ENCODE results near the gene DPP3. TPM values are rescaled to one million over a fixed set of nuclear protein-coding genes. Genes with fewer than 3 reads are reported as not detected.

The DPP3 gene
- total and polyA plus RNA-seq, 2 of the 4 experiments (the other 2 are of a cell fraction), result 51.8 to 66.3 TPM

DNA sequence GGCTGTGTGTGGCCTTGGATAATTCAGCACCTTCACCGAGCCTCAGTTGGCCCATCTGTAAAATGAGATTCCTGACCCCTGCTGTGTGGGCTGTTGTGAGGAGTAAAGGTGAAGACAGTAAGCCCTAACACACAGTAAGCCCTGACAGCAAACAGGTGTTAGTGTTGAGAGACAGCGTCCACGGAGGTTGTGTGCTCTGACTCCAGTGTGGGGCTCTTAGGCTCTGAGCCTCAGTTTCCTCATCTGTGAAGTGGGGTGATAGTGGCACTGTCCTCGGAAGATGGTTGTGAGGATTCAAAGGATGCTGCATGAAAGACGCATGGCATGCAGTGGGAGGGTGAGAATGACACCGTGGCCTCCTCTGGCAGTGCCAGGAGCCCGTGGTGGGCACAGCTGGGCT lies 14.2 kb downstream of the DPP3 start:
- Histone ChIP-seq H2AFZ (replicated peaks; ENCODE audit: low read length, poor library complexity) (no peak overlapping the region), H4K8ac (ENCODE audit: low read depth in 2 of 2, low read length in 2 of 2) (no peak overlapping the region), H2AK5ac (ENCODE audit: low read depth, low read length) (no peak overlapping the region), H3K4me1 (ENCODE audit: control insufficient read depth, insufficient read depth, low read length) (peaks cover 2% of the 10 kb centered on the region; the same call in 1 of the 2 replicates), H3K27ac (ENCODE audit: insufficient read depth, low read length) (no peak overlapping the region), H2AK9ac (replicated peaks; ENCODE audit: low read depth, low read length, poor library complexity) (no peak overlapping the region), H3K4me3 (ENCODE audit: insufficient read depth, low read depth, low read length) (no peak overlapping the region), H3K14ac (replicated peaks; ENCODE audit: low read depth, low read length) (no peak overlapping the region), H3K36me3 (ENCODE audit: control insufficient read depth, insufficient read depth, low read length) (peaks cover 44% of the 10 kb centered on the region), H3K9me3 (ENCODE audit: control insufficient read depth, insufficient read depth, low read length) (no peaks in the 10 kb centered on the region), H3K79me1 (ENCODE audit: low read depth in 1 of 2, low read length in 2 of 2) (no peaks in the 10 kb centered on the region), H2BK120ac (ENCODE audit: low read depth, low read length) (no peak overlapping the region), H3K4me2 (ENCODE audit: low read depth, low read length) (no peak overlapping the region), H2BK20ac (ENCODE audit: low read depth, low read length) (no peak overlapping the region), H4K5ac (ENCODE audit: low read depth, low read length) (no peak overlapping the region), H3K27me3 (ENCODE audit: control insufficient read depth, insufficient read depth, low read length) (no peaks in the 10 kb centered on the region), H3K56ac (ENCODE audit: extremely low read depth, insufficient read depth, low read length) (no peak overlapping the region), H3K9me1 (ENCODE audit: insufficient read depth, low read length) (no peaks in the 10 kb centered on the region), H3K9ac (ENCODE audit: low read depth, low read length) (no peak overlapping the region), H2BK5ac (ENCODE audit: low read depth, low read length, poor library complexity, severe bottlenecking) (no peak overlapping the region), H4K91ac (ENCODE audit: insufficient read depth, low read depth, low read length) (no peak overlapping the region), H3K23ac (ENCODE audit: low read depth, low read length) (no peak overlapping the region), H3K18ac (ENCODE audit: low read depth, low read length) (no peak overlapping the region), H2BK15ac (ENCODE audit: low read depth, low read length) (no peak overlapping the region), H4K20me1 (ENCODE audit: insufficient read depth, low read length) (peaks cover 3% of the 10 kb centered on the region; the same call in 1 of the 2 replicates), H3K4ac (ENCODE audit: low read depth, low read length) (no peak overlapping the region)
- intact Hi-C loops (cut with micrococcal nuclease), result no loop called here
- TF ChIP-seq SMC3 (IDR thresholded peaks at IDR 0.05; ENCODE audit: low read depth, low read length), result no peak
- TF ChIP-seq FOS (IDR thresholded peaks at IDR 0.05; ENCODE audit: low read depth, low read length), result no peak
- TF ChIP-seq BHLHE40 (IDR thresholded peaks at IDR 0.05; ENCODE audit: low read depth, low read length), result no peak
- BruUV-seq (replicated peaks), result no TSS peak
- CTCF ChIA-PET, result no interaction called here
- dilution Hi-C loops (cut with HindIII; ENCODE audit: low sequenced_read_pairs, unreplicated experiment), result no loop called here
- in situ Hi-C loops (cut with MboI; ENCODE audit: low sequenced_read_pairs), result no loop called here
- POLR2A ChIA-PET (ENCODE audit: unreplicated experiment), result no interaction called here
- WGBS, 2 experiments (ENCODE audit: extremely low coverage in 2 of 2, insufficient read length in 1 of 2), result 100% methylated on average over 3 of the region's 7 CpGs; no CpG with 5 or more reads in 1 of the 2 experiments
- no peak for ATAC-seq (ENCODE audit: low read depth)
- DNase-seq, result no peak

All from IMR-90 (cell line).